Left ventricle myocardium inferior (tissue), 1 donor: ENCODE measurements around the gene CNKSR3. TPM values are rescaled to one million over a fixed set of nuclear protein-coding genes. Genes with fewer than 3 reads are reported as not detected.
A peak's percentile ranks its signal among the peaks of the same experiment; 100 is the strongest.

ENCODE experiments used
- DNase-seq: peaks from one replicate; pipeline ENCODE4 v3.0.0-alpha.2; 2020
- H3K27ac ChIP-seq: fragments of 200-600 bp; replicated peaks from 2 replicates; pipeline ENCODE4 v1.8.0; 2021
- H3K27me3 ChIP-seq: fragments of 200-600 bp; 2 replicates; pipeline ENCODE4 v1.8.0; 2021; ENCODE audit warnings: low read depth
- H3K36me3 ChIP-seq: fragments of 200-600 bp; 2 replicates; pipeline ENCODE4 v1.8.0; 2021
- H3K4me1 ChIP-seq: fragments of 200-600 bp; 2 replicates; pipeline ENCODE4 v1.8.0; 2021
- H3K4me3 ChIP-seq: fragments of 200-600 bp; 2 replicates; pipeline ENCODE4 v1.8.0; 2021; ENCODE audit warnings: mild to moderate bottlenecking, moderate library complexity
- H3K9me3 ChIP-seq: fragments of 200-600 bp; replicated peaks from 2 replicates; pipeline ENCODE4 v1.8.0; 2021
- CTCF ChIP-seq: fragments of 200-600 bp; IDR thresholded peaks from 2 replicates; pipeline ENCODE4 v1.8.0; 2021; ENCODE audit warnings: antibody characterized with exemption, mild to moderate bottlenecking, borderline replicate concordance
- intact Hi-C: fragments of 100-400 bp; cut with micrococcal nuclease; formaldehyde crosslinking; loops from one replicate; pipeline ENCODE4 v1.11.0; 2022
- total RNA-seq: library from RNA; stranded (reverse); fragmentation: NEBNext Ultra II Directional; extraction: Animal tissue kit (Norgen Biotek cat#: 25700); gene quantifications from one replicate; pipeline ENCODE4 v1.2.1, GENCODE V29; 2021
- donor health status: DM: no; HTN: yes; CAD: no; lungs with severe emphysema.

CNKSR3 gene
- total RNA-seq, 1 donor from 2014 or later, result 20.3 TPM

GRCh38 chr6:154429711-154430110, 80.8 kb downstream of the CNKSR3 start:
- Histone ChIP-seq H3K27ac (no peak overlapping the region), H3K27me3 (no peaks in the 10 kb centered on the region), H3K4me1 (peaks cover 54% of the 10 kb centered on the region), H3K4me3 (no peak overlapping the region), H3K36me3 (peaks cover 16% of the 10 kb centered on the region), H3K9me3 (peaks cover 5% of the 10 kb centered on the region)
- no peak for TF ChIP-seq CTCF
- no peak for DNase-seq
- intact Hi-C loops, result loop anchor here (10.0 kb wide), 1 partner anchor 75 kb away; no protein-coding TSS in a partner anchor

- intact Hi-C loops, result no loop called here
- Histone ChIP-seq H3K4me3 (no peak overlapping the region), H3K4me1 (peaks cover 46% of the 10 kb centered on the region), H3K27ac (no peak overlapping the region), H3K36me3 (peaks cover 16% of the 10 kb centered on the region), H3K9me3 (peaks cover 5% of the 10 kb centered on the region), H3K27me3 (no peaks in the 10 kb centered on the region)
- no peak for DNase-seq
- TF ChIP-seq CTCF, result no peak
Measured at GRCh38 chr6:154428897-154429296, 81.6 kb downstream of the CNKSR3 start.

- Histone ChIP-seq H3K27me3 (no peaks in the 10 kb centered on the region), H3K4me1 (peaks cover 32% of the 10 kb centered on the region), H3K4me3 (no peak overlapping the region), H3K27ac (peak overlapping the region; percentile 41), H3K36me3 (peaks cover 25% of the 10 kb centered on the region), H3K9me3 (peaks cover 5% of the 10 kb centered on the region)
- no peak for TF ChIP-seq CTCF
- DNase-seq, result no peak
- intact Hi-C loops, result no loop called here
Measured at GRCh38 chr6:154427446-154427845, 83.0 kb downstream of the CNKSR3 start.

GRCh38 chr6:154426997-154427396, 83.5 kb downstream of the CNKSR3 start:
- no peak for TF ChIP-seq CTCF
- Histone ChIP-seq H3K4me3 (no peak overlapping the region), H3K4me1 (peaks cover 28% of the 10 kb centered on the region), H3K27ac (no peak overlapping the region), H3K27me3 (no peaks in the 10 kb centered on the region), H3K36me3 (peaks cover 29% of the 10 kb centered on the region), H3K9me3 (peaks cover 4% of the 10 kb centered on the region)
- intact Hi-C loops, result no loop called here
- no peak for DNase-seq

- intact Hi-C loops, result no loop called here
- H3K9me3 ChIP-seq, result no peaks in the 10 kb centered on the region
Measured at GRCh38 chr6:154425034-154425433, 85.5 kb downstream of the CNKSR3 start.

More at GRCh38 chr6:154425034-154425433, 85.5 kb downstream of the CNKSR3 start:
- no peak overlapping the region for H3K27ac ChIP-seq
- peaks cover 43% of the 10 kb centered on the region for H3K36me3 ChIP-seq
- H3K4me1 ChIP-seq, result peaks cover 18% of the 10 kb centered on the region
- no peak for DNase-seq
- no peaks in the 10 kb centered on the region for H3K27me3 ChIP-seq
- no peak overlapping the region for H3K4me3 ChIP-seq
- TF ChIP-seq CTCF, result no peak
